Measurements from ENCODE around the gene TMEM242.

Gene TMEM242

DNA sequence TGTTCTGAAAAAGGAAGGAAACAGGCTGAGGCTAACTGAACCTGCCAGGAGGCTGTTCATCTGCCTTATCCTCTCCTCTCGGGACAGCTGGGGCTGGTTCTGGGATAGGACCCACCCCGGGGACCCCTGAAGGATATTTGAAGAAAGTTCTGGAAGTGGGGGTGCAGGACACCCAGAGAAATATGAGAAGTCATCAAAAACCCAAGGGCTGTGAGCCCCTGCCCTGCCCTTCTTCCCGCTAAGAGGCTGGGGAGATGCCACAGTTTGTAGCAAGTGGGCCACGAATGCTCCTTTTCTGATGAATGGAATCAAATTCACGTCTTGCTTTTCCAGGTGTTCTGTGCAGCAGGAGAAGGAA is 37.9 kb downstream of the TMEM242 start:
- no peaks in the 10 kb centered on the region for H3K27me3 ChIP-seq (replicated peaks; ENCODE audit: control insufficient read depth, insufficient read depth, low read length)
- TF ChIP-seq, protein P1, sequence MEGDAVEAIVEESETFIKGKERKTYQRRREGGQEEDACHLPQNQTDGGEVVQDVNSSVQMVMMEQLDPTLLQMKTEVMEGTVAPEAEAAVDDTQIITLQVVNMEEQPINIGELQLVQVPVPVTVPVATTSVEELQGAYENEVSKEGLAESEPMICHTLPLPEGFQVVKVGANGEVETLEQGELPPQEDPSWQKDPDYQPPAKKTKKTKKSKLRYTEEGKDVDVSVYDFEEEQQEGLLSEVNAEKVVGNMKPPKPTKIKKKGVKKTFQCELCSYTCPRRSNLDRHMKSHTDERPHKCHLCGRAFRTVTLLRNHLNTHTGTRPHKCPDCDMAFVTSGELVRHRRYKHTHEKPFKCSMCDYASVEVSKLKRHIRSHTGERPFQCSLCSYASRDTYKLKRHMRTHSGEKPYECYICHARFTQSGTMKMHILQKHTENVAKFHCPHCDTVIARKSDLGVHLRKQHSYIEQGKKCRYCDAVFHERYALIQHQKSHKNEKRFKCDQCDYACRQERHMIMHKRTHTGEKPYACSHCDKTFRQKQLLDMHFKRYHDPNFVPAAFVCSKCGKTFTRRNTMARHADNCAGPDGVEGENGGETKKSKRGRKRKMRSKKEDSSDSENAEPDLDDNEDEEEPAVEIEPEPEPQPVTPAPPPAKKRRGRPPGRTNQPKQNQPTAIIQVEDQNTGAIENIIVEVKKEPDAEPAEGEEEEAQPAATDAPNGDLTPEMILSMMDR (IDR thresholded peaks at IDR 0.05; ENCODE audit: insufficient read depth, low read length, poor library complexity, severe bottlenecking) = no peak
- DNase-seq (ENCODE audit: extremely low read depth, insufficient read length) = no peak
- no peak overlapping the region for H3K4me3 ChIP-seq (replicated peaks; ENCODE audit: low read depth, low read length)
- no peaks in the 10 kb centered on the region for H3K36me3 ChIP-seq (ENCODE audit: control insufficient read depth, insufficient read depth, low read length)

DNA sequence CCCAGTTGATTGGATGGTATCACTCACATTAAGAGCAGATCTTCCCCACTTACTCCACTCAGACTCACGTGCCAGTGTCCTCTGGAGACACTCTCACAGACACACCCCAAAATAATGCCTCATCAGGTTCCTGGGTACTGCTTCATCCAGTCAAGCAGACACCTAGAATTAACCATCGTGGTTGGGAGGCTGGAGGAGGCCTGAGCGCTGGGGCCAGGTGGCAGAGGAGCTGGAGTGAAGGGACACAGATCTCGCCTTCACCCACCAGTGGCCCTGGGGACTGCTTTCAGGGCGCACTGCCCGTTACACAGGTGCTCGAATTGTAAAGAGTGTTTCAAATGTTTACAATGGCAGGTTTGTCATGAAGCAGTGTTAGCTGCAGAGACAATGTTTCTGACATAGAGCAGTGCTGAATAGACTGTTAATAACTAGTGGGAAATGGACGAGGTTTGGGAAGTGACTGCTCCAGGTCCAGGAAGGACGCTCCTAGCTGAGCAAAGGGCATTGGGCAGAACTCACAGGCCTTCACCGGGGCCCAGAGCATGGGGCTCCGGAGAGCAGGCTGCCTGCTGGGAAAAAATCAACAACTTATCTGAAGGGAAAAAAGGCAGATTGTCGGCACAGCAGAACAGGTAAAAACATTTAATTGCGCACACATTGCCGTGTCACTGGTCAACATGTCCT is 38.4 kb downstream of the TMEM242 start:
- Histone ChIP-seq H3K27me3 (replicated peaks; ENCODE audit: control insufficient read depth, insufficient read depth, low read length) (no peaks in the 10 kb centered on the region), H3K4me3 (replicated peaks; ENCODE audit: low read depth, low read length) (no peak overlapping the region), H3K36me3 (ENCODE audit: control insufficient read depth, insufficient read depth, low read length) (no peaks in the 10 kb centered on the region)
- TF ChIP-seq, protein P1 (IDR thresholded peaks at IDR 0.05; ENCODE audit: insufficient read depth, low read length, poor library complexity, severe bottlenecking) = no peak
- no peak for DNase-seq (ENCODE audit: extremely low read depth, insufficient read length)

DNA sequence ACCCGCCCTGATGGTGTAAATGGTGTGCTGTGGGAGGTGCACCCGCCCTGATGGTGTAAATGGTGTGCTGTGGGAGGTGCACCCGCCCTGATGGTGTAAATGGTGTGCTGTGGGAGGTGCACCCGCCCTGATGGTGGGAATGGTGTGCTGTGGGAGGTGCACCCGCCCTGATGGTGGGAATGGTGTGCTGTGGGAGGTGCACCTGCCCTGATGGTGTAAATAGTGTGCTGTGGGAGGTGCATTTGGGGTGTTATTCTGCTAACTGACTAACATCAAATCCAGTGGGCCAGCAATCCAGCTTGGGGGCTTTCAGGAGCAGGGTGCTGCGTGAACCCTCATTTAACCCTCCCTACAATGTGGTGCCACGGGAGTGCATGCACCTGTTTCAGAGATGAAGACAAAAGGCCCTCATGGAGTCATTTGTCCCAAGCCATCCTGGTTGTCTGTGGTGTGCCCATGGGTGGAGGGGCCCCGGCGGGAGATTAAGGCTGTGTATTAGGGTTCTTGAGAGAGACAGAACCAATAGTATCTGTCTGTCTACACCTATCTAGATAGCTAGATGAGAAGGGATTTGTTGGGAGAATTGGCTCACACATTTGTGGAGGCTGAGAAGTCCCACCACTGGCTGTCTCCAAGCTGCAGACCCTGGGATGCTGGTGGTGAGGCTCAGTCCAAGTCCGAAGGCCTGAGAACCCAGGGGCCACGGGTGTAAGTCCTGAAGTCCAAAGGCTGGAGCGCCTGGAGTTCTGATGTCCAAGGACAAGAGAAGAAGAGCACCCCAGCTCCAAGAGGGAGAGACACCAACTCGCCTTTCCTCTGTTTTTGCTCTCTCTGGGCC is 39.2 kb downstream of the TMEM242 start:
- no peak overlapping the region for H3K4me3 ChIP-seq (replicated peaks; ENCODE audit: low read depth, low read length)
- TF ChIP-seq, protein P1 (IDR thresholded peaks at IDR 0.05; ENCODE audit: insufficient read depth, low read length, poor library complexity, severe bottlenecking) = no peak
- no peaks in the 10 kb centered on the region for H3K27me3 ChIP-seq (replicated peaks; ENCODE audit: control insufficient read depth, insufficient read depth, low read length)
- no peaks in the 10 kb centered on the region for H3K36me3 ChIP-seq (ENCODE audit: control insufficient read depth, insufficient read depth, low read length)
- DNase-seq (ENCODE audit: extremely low read depth, insufficient read length) = no peak

DNA sequence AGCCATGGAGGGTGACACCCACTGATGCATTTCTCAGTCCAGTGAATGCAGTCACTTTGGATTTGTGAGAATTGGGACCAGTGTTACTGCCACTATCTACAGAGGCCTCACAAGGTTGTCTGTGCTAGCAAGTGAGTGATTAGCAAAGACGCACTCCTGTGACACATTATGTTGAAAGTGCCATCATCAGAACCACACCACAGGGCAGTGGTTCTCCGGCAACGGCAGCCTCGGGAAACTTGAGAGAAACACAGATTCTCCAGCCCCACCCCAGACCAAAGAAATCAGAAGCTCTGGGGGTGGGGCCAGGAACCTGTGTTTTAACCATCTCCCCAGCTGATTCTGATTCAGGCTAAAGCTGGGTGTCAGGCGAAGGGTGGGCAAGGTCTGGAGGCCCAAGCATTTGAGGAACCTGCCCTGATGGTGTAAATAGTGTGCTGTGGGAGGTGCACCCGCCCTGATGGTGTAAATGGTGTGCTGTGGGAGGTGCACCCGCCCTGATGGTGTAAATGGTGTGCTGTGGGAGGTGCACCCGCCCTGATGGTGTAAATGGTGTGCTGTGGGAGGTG is 39.9 kb downstream of the TMEM242 start:
- Histone ChIP-seq H3K27me3 (replicated peaks; ENCODE audit: control insufficient read depth, insufficient read depth, low read length) (no peaks in the 10 kb centered on the region), H3K36me3 (ENCODE audit: control insufficient read depth, insufficient read depth, low read length) (no peaks in the 10 kb centered on the region), H3K4me3 (replicated peaks; ENCODE audit: low read depth, low read length) (no peak overlapping the region)
- TF ChIP-seq, protein P1 (IDR thresholded peaks at IDR 0.05; ENCODE audit: insufficient read depth, low read length, poor library complexity, severe bottlenecking) = no peak
- no peak for DNase-seq (ENCODE audit: extremely low read depth, insufficient read length)

DNA sequence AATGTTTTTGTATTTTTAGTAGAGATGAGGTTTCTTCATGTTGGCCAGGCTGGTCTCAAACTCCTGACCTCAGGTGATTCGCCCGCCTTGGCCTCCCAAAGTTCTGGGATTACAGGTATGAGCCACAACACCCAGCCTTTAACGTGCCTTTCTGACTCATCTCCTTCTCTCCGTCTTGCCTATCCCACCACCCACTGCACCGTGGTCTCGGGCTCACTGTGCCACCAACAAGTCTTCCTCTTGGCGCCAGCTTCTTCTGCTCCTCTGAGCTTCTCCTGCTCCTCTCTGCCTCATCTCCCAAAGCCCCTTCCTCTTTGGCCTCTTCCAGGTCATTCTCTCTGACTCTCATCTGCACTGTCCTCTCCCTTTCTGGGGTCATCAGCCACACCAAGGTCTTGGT is 41.0 kb downstream of the TMEM242 start:
- TF ChIP-seq, protein P1 (IDR thresholded peaks at IDR 0.05; ENCODE audit: insufficient read depth, low read length, poor library complexity, severe bottlenecking) = no peak
- DNase-seq (ENCODE audit: extremely low read depth, insufficient read length) = no peak
- Histone ChIP-seq H3K4me3 (replicated peaks; ENCODE audit: low read depth, low read length) (no peak overlapping the region), H3K36me3 (ENCODE audit: control insufficient read depth, insufficient read depth, low read length) (no peaks in the 10 kb centered on the region), H3K27me3 (replicated peaks; ENCODE audit: control insufficient read depth, insufficient read depth, low read length) (no peaks in the 10 kb centered on the region; the same call in 1 of the 2 replicates)
